HL-60 (cell line): Measurements from ENCODE around the gene PDGFA.

Experiments used
- DNase-seq, 2 experiments: peaks; one replicate each; pipeline ENCODE4 v3.0.0-alpha.2; 2010 to 2020; ENCODE audit warnings: low read depth in 1 of 2, low spot score in 1 of 2
- H3K27ac ChIP-seq: fragments of 250-450 bp; sonication (Bioruptor Pico); replicated peaks from 2 replicates; pipeline ENCODE4 v1.5.1; 2020; ENCODE audit warnings: mild to moderate bottlenecking, moderate library complexity
- H3K27me3 ChIP-seq: fragments of 250-450 bp; sonication (Bioruptor Pico); 2 replicates; pipeline ENCODE4 v1.5.1; 2021; ENCODE audit warnings: mild to moderate bottlenecking, moderate library complexity; ENCODE audit not compliant: insufficient read depth, poor library complexity, severe bottlenecking
- H3K4me3 ChIP-seq: replicated peaks from 2 replicates; pipeline ENCODE4 v1.5.1; 2011; ENCODE audit warnings: mild to moderate bottlenecking, control low read depth, low read length; ENCODE audit not compliant: insufficient read depth
- GABPA ChIP-seq: IDR thresholded peaks from 2 replicates; pipeline ENCODE4 v1.6.1; 2012; ENCODE audit warnings: low read depth
- POLR2AphosphoS5 ChIP-seq: IDR thresholded peaks from 2 replicates; pipeline ENCODE4 v1.6.1; 2012; ENCODE audit warnings: low read depth
- REST ChIP-seq: IDR thresholded peaks from 2 replicates; pipeline ENCODE4 v1.6.1; 2012; ENCODE audit warnings: low read depth; ENCODE audit not compliant: insufficient replicate concordance
- SPI1 ChIP-seq: IDR thresholded peaks from 2 replicates; pipeline ENCODE4 v1.6.1; 2012; ENCODE audit warnings: low read depth, mild to moderate bottlenecking, borderline replicate concordance
- TF ChIP-seq, protein P1 (sequence below): IDR thresholded peaks from one replicate; pipeline ENCODE4 v1.5.1; 2011; ENCODE audit warnings: low read length, control low read depth, inconsistent platforms; ENCODE audit not compliant: insufficient read depth

Gene PDGFA

DNA sequence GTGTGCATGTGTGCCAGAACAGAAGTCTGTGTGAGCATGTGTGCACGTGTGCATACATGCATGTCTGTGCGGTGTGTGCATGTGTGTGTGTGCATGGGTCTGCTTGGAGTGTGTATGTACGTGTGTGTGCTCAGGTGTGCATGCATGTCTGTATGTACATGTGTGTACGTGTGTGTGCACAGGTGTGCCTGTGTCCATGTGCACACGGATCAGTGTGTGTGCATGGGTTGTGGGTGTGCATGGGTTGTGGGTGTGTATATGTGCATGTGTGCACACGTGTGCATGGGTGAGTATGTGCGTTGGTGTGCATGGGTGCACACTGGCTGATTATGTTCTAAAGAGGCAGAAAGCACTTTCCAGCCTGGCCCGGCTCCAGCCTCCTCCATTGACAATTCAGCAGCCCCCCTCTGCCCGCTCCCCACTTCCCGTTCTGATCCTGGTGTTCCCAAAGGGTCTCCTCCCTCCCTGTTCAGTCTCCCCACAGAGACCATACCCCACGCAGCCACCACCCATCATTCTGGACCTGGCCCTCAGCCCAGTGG lies 44.1 kb upstream of the PDGFA start:
- H3K27me3 ChIP-seq: no peaks in the 10 kb centered on the region
- TF ChIP-seq, protein P1, sequence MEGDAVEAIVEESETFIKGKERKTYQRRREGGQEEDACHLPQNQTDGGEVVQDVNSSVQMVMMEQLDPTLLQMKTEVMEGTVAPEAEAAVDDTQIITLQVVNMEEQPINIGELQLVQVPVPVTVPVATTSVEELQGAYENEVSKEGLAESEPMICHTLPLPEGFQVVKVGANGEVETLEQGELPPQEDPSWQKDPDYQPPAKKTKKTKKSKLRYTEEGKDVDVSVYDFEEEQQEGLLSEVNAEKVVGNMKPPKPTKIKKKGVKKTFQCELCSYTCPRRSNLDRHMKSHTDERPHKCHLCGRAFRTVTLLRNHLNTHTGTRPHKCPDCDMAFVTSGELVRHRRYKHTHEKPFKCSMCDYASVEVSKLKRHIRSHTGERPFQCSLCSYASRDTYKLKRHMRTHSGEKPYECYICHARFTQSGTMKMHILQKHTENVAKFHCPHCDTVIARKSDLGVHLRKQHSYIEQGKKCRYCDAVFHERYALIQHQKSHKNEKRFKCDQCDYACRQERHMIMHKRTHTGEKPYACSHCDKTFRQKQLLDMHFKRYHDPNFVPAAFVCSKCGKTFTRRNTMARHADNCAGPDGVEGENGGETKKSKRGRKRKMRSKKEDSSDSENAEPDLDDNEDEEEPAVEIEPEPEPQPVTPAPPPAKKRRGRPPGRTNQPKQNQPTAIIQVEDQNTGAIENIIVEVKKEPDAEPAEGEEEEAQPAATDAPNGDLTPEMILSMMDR: no peak
- TF ChIP-seq SPI1 (no peak), GABPA (no peak), REST (no peak), POLR2AphosphoS5 (no peak)
- H3K4me3 ChIP-seq: no peak overlapping the region
- DNase-seq: no peak
- no peak overlapping the region for H3K27ac ChIP-seq

GRCh38 chr7:562789-563628 lies 43.4 kb upstream of the PDGFA start:
- Histone ChIP-seq H3K4me3 (no peak overlapping the region), H3K27me3 (no peaks in the 10 kb centered on the region), H3K27ac (no peak overlapping the region)
- TF ChIP-seq SPI1 (no peak), GABPA (no peak), REST (peak; percentile 32), POLR2AphosphoS5 (no peak)
- TF ChIP-seq, protein P1: no peak
- no peak for DNase-seq

GRCh38 chr7:562374-562675 lies 42.7 kb upstream of the PDGFA start:
- Histone ChIP-seq H3K27me3 (no peaks in the 10 kb centered on the region), H3K27ac (no peak overlapping the region), H3K4me3 (no peak overlapping the region)
- TF ChIP-seq GABPA (no peak), POLR2AphosphoS5 (no peak), SPI1 (no peak), REST (no peak)
- TF ChIP-seq, protein P1: no peak
- DNase-seq: no peak
